HG02571 (cell line): Measurements from ENCODE around the gene LARP6.
"Not testable (repeated sequence)": the region's sequence is repeated elsewhere in the genome, so short reads cannot be mapped to it uniquely, and the experiment has no call there.

Source experiments
- ATAC-seq: cut with Tn5 transposase; IDR thresholded peaks from one replicate; pipeline ENCODE4 v1.9.1; 2021; ENCODE audit warnings: mild to moderate bottlenecking, moderate library complexity; ENCODE audit not compliant: unreplicated experiment

LARP6 gene

GRCh38 chr15:70859322-70859908, 5.5 kb upstream of the LARP6 start:
- no peak for ATAC-seq

GRCh38 chr15:70858614-70859321, 4.8 kb upstream of the LARP6 start:
- not testable (repeated sequence) for ATAC-seq

GRCh38 chr15:70857562-70858285, 3.8 kb upstream of the LARP6 start:
- no peak for ATAC-seq

- ATAC-seq, result no peak
These were observed 3.1 kb upstream of the LARP6 start for GRCh38 chr15:70856884-70857561.

- ATAC-seq, result no peak
These were observed 2.4 kb upstream of the LARP6 start for GRCh38 chr15:70856177-70856883.

GRCh38 chr15:70855764-70856163, 1.8 kb upstream of the LARP6 start:
- ATAC-seq, result no peak

- ATAC-seq, result no peak
These were observed 664 bp upstream of the LARP6 start for GRCh38 chr15:70854666-70854976.

- ATAC-seq, result no peak
These were observed 512 bp downstream of the LARP6 start for GRCh38 chr15:70853318-70853972.

GRCh38 chr15:70852501-70853317, 1.2 kb downstream of the LARP6 start:
- no peak for ATAC-seq

- ATAC-seq, result no peak
These were observed 2.1 kb downstream of the LARP6 start for GRCh38 chr15:70851889-70852288.

GRCh38 chr15:70845602-70846360, 8.2 kb downstream of the LARP6 start:
- no peak for ATAC-seq

GRCh38 chr15:70837476-70837875, 16.5 kb downstream of the LARP6 start:
- ATAC-seq, result no peak

- no peak for ATAC-seq
These were observed 18.1 kb downstream of the LARP6 start for GRCh38 chr15:70835841-70836240.

- no peak for ATAC-seq
These were observed 18.5 kb downstream of the LARP6 start for GRCh38 chr15:70835415-70835814.

GRCh38 chr15:70834999-70835398, 19.0 kb downstream of the LARP6 start:
- ATAC-seq, result no peak

GRCh38 chr15:70833861-70834765, 19.8 kb downstream of the LARP6 start:
- ATAC-seq, result no peak

GRCh38 chr15:70833422-70833821, 20.5 kb downstream of the LARP6 start:
- ATAC-seq, result no peak

GRCh38 chr15:70832176-70832575, 21.8 kb downstream of the LARP6 start:
- no peak for ATAC-seq
